NCI-H2029 (cell line): ENCODE measurements around the gene DNAJB14.
"Not testable (repeated sequence)": the region's sequence is repeated elsewhere in the genome, so short reads cannot be mapped to it uniquely, and the experiment has no call there.

Source experiments
- DNase-seq: peaks from one replicate; lab custom pipeline; 2025; lab: John Stamatoyannopoulos, UW

The DNAJB14 gene

DNA sequence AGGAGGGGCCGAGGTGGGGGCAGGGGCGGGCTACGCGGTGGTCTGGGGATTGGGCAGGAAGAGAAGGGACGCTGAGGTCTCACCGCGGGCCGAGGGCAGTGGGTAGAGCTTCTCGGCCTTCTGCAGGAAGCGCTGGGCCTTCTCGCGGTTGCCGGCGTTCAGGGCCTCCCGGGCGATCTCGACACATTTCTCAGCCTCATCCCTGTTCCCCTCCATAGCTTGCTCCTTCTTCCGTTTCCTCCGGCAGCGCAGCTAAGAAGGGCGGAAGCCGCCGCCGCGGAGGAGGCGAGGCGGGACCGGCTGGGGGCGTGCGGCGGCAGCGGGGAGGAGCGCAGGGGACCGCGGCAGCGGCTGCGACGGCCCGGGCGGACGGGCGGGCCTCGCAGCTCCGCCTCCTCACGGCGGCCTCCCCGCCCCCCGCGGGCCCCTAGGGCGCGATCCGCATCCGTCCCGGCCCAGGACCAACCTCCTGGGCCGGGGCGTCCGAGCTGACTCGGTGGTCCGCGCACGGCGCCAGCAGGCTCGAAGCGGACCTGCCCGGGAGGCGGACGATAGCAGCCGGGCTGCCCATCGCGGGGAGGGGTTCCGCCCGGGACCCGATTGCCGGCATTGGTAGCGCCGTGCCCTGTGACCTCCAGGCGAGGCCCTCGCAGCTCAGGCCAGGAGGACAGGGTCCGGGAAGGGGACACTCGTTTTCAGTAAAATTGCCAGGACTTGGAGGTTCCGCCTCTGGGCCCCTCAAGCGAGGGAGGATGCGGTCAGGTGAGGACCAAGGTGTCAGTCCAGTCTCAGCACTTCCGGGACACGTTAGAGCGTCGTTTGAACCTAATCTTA is at the start of gene DNAJB14:
Gene DNAJB14, minus strand, starts transcription at position 263 of the 834 bp plus-strand sequence. Its CDS starts 47 bp downstream, at position 216.
- DNase-seq: peak; percentile 57

DNA sequence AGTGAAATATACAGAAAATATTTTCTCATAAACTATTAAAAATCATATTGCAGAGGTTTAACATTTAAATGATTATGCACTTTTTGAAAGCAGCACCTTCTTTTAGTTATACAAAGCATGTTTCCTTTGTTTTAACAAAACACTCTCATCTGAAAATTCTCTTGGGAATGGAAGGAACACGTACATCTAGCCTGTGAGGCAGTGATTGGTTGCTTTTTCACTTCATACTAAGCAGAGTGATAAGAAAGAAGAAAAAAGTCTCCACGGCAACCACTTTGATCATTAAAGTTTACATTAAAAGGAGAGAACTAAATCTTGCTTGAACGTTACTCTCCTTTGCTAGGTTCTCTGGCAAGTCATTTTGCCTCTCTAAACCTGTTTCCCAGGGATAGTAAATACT is 45.3 kb upstream of the DNAJB14 start:
- DNase-seq: no peak

DNA sequence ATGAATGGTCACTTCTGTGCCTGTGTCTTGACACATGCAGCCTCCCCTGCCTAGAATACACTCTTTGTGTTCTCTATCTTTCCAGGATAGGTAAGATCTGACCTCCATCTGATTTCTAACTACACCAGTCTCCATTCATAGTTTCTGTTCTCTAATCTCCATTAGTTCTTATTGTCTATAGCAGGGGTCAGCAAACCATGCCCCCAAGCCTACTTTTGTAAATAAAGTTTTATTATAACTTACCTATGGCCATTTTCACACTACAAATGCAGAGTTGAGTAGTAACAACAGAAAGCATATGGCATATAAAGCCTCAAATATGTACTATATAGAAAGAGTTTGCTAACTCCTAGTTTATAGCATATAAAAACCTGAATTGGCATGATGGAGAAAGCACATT is 41.3 kb upstream of the DNAJB14 start:
- DNase-seq: no peak

DNA sequence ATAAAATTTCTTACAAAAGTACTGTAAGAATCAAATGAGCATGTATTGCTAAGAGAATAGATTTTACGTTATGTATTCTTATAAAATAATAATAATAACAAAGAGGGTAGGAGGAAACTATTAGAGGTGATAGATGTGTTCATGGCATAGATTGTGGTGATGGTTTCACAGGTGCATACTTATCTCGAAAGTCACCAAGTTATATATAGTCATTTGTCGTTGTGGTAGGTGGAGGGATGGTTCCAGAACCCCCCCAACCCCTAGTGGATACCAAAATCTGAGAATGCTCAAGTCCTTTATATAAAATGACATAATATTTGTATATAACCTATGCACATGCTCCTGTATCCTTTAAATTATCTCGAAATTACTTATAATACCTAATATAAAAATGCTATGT is 40.4 kb upstream of the DNAJB14 start:
- DNase-seq: no peak

DNA sequence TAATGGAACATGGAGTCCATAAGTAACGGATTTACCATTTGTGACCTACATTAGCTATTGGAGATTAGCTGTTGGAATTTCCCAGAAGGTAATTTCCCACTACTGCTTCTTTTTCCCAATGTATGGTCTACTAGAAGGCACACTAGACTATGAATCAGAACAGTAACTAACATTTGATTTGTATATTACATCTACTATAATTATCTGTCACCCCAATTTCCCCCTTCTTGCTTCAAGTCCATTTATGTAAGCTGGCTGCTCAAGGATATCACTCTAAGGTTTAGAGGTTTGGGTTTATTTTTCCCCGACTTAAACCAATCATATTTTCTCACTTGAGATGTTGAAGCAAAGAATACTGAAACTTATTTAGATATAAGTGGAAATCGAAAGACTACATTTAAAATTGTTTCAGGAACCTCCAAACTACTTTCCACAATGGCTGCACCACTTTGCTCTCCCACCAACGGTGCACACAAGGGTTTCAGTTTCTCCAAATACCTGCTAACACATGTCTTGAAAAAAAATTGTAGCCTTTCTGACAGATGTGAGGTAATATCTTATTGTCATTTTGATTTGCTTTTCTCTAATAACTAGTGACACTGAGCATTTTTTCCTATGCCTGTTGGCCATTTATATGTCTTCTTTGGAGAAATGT is 37.0 kb upstream of the DNAJB14 start:
- no peak for DNase-seq

DNA sequence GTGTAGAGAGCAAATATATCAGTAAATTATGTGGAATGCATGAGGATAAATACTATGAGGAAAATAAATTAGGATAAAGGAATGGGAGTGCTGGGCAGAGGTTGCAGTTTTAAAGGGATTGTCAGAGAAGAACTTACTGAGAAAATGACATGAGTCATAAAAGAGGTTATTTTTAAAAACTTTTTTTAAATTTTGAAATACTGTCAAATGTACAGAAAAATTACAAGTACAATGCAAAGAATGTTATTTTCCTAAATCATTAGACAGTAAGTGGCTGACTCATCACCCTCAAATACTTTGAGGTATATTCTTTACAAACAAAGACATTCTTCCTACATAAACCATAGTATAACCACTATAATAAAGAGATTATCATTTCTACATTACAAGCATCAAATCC is 33.5 kb upstream of the DNAJB14 start:
- no peak for DNase-seq

DNA sequence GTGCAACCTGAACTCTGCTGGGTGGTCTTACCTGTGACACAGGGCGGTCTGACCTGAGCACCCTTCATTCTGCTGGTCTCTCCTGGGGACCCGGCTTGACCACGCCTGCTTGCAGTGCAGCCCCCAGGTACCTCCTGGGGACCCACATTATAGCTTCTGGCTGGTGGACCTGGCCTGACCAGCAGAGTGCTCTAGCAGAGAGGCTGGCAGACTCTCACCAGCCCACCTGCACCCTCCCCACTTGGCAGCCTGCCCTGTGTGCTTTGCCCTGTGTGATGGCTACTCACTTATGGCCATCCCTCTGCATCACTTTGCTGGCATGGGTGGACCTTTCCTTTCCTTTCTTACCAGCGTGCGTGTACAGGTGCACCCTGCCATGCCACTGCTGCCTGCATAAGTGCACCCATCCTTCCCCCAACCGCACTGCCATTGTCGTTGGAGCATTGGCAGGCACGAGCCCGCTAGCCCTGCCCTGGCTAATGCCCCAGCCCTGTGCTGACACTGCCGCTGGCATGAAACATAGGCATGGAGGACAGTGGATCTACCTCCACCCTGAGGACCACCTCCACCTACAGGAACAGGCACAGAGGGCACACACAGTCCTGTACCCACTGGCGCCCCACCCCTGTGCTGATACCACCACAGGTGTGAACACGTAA is 25.2 kb upstream of the DNAJB14 start:
- DNase-seq: no peak

DNA sequence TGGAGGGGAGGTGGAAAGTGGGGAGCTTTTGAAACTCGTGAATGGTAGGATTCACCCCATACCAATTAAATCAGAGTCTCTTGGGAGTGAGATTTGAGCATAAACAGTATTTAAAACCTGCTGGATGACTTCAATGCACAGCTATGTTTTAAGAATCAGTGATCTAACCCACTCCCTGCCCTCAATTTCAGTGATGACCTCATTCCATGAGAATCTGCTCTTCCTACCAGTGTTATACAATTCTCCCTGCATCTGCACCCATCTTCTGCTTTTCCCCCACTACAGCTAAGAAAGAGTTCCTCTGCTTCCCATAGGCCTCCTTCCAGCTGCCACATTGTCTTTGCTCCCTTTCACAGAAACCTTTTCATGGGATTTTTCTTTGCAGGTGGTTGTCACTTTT is 21.9 kb upstream of the DNAJB14 start:
- DNase-seq: no peak

DNA sequence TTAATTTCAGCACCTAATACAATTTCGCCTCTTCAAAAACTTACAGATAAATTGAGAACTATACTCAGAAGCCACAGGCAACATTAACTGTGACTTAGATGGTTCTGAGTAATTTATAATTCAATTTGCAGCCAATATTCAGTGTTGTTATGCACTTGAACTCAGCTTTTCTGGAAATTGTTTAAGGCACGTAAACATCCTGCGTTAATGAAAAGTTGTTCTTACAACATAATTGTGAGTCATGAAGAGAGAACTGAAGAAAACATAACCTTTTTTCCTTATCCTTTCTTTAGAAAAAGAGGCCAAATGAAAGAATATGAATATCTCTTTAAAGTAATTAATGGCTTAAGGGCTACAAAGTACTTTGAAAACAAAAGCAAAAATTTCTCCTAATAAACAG is 20.3 kb upstream of the DNAJB14 start:
- DNase-seq: no peak

DNA sequence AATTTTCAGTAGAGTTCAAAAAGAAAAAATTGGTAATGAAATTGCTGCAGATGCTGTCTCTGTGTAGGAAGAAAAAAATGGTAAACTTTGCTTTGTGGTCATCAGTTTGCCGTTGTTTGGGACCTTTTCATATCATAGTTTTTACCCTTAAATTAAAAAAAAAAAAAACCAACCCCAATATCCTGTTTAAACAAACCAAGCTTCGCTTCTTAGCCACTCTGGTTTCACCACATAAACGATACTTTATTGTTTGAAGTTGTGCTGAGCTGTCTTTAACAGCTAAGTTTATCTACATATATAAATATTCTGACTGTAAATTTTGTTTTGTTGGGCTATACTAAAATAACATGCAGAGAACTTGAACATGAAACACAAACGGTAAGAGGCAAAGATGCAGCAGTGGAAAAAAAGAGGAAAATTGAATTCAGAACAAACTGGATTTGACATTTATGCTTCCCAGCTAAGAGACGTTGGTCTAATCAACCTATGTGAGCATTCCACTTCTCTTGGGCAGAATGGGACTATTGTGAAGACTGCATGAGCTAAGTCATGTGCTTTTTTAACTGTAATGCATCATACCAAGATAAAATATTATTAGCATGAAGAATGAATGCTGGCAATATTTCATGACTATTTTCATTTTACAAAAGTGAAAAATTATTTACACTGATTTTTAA is 19.4 kb upstream of the DNAJB14 start:
- no peak for DNase-seq

DNA sequence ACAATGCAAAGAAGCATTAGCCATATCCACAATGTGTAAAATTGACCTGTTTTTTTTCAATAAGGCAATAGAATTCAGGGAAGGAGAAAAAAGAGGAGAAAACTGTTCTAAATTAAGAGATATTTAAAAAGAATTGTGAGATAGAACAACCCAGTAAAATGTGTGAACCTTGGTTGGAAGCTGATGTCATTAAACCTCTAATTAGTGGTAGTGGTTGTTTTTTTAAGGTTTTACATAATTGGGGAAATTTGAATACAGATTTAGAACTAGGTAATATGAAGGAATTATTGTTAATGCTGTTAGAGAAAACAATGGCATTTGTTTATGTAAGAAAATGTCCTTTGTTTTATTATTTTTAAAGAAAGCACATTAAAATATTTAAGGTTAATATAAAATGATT is 18.8 kb upstream of the DNAJB14 start:
- DNase-seq: no peak

DNA sequence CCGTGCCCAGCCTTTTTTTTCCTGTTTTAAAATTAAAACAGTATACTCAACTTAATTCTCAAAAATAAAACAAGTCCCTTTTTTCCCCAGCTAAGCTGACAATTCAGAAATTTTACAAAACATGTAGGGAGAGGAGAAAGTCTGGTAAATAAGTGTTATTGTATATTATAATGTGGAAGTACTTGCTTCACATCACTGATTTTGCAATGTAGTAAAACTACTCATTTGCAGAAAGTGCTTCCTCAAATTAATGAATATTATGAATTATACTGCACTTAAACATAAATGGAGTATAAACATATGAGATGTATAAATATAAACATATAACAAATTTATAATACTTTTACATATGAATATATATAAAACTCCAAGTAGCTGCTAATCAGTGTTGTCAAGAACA is 15.3 kb upstream of the DNAJB14 start:
- no peak for DNase-seq

DNA sequence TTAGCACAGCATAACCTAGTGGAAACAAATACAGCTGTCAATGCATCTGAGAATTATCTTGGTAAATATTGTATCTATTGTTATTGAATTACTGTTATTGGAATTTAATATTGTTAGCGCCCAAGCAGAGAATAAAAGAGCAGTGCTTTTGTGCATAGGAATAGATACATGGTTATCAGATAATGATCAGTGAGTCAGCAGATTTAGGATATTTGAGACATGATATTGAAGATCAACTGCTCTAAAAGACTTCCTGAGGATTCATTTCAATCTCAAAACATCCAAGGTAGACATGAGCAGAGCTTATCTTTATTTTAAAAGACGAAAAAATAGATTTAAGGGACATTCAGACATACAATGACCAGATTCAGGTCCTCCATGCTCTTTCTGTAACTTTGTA is 14.2 kb upstream of the DNAJB14 start:
- DNase-seq: no peak

DNA sequence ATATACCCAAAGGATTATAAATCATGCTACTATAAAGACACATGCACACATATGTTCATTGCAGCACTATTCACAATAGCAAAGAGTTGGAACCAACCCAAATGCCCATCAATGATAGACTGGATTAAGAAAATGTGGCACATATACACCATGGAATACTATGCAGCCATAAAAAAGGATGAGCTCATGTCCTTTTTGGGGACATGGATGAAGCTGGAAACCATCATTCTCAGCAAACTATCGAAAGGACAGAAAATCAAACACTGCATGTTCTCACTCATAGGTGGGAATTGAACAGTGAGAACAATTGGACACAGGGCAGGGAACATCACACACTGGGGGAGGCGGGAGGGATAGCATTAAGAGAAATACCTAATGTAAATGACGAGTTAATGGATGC is 11.8 kb upstream of the DNAJB14 start:
- not testable (repeated sequence) for DNase-seq

DNA sequence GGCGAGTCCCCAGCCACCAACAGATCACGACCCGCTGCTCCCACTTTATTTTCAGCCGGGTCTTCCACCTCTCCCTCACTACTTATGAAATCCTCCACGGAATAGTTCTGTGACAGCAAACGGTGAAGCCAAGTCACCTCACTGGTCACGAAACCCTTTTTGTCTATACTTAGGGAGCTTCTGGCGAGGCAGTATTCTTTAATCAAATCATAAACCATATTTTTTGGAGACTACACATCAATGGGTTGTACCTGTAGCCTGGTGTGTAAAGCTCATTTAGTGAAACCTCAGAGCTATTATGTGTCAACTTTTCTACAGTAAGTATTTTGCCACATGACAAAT is 4.5 kb upstream of the DNAJB14 start:
- DNase-seq: no peak

DNA sequence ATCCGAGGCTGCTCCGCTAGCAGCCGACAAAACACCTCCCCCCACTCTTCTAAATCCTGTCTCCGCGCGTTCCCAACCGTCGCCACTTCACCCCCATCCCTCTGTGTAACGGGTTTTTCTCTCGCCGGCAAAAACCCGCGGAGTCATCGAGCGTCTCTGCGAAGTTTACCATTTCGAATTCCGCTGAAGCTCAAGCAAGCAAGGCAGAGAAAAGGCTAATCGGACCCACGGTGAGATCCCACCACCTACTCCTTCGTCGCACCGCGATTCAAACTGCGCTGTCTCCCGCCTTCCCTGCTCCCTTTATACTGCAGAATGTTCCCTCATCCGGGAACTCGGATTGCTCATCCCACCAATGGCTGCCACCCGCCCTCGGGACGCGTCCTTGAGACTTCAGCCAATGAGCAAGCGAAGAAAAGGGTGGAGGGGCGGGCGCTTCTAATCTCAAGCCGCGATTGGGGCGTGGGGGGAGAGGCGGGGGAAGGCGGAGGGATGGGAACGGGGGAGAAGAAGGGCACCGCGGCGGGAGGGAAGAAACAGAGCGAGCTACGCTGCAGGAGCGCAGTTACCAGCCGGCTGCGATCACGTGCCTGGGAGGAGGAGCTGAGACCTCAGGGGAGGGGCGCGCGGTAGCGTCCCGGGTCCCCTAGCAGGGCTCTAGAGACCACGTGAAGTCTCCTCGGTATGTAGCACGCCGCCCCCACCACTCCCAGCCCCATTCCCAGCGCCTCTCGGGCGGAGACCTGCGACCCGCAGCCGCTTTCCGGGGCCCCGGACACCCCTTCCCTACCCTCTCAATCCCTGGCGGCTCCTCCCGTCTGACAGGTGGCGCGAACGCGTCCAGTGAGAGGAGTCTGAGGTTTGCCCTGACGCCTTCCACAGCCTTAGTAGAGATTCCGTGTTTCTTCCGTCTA is 3.8 kb upstream of the DNAJB14 start, which contains the start of gene H2AZ1:
Gene H2AZ1, minus strand, starts transcription at position 277 of the 914 bp plus-strand sequence. Its CDS starts 105 bp downstream, at position 172.
- peak; percentile 98 for DNase-seq

DNA sequence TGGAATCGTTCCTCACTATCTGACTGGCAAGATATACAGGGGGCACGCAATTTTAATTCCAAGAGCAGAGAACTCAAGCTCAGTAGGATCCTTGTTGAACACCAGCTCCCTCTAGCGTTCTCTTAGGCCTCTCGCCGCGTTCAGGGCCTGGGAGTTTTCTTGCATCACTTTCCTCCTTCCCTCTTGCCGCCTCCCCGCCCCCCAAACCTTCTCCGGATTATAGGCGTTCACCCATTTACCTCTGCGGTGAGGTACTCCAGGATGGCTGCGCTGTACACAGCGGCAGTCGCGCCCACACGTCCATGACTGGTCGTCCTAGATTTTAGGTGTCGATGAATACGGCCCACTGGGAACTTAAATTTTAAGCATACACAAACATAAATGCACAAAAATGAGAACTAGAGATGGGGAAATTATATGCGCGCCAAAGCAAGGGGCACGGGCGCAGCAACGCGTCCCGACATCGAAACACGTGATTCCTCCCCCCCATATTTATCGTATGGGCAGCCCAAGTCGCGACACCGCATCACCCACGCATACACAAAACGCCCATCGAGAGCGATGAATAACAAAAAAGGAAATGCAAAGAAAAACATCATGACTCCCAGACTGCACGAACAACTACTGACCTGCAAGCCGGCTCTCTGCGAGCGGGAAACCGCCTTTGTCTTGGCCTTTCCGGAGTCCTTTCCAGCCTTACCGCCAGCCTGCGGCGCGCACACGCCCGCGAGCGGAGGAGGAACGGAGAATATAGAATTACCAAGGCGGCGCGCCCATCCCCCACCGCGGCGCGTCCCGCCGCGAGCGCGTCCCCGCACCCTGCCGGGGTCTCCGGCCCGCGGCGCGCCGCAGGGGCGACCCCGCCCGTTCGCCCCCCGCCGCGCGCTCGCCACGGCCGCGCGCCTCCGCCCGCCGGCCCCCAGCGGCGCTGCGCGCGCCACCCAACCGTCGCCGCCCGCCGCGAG is 2.9 kb upstream of the DNAJB14 start:
- peak; percentile 93 for DNase-seq

DNA sequence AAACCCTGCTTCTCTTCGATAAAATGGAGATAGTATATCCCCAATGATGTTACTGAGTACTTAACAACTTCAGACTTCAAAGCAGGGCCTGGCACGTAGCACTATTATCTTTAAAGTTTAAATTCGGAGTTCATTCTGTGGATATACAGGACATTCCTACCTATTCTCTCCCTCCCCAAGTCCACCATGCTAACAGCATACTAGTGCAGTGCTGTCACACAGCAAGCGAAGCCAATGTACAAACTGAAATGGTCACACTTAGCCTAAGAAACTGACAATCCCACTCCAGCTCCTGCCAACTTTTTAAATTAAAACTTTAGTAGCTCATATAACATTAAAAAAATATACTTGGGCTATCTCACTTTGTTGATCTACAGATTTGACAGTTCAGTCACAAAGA is 1.2 kb upstream of the DNAJB14 start:
- no peak for DNase-seq

DNA sequence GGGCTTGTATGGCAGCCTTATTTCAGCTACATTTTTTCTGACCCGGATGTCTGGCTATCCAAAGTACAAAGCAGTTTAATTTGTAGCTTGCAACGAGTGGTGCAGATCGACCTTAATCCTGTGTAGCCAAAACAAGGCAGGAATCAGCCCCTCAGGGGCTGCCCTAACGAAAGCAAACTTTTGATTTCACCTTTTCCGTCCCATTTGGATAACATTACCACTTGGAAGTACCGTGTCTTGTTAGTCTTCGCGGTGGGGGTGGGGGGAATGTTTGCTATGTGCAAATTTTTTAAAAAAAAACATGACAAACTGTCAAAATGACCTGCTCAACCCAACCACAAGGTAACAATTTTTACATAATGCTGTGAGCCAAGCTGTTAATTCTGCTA is 766 bp upstream of the DNAJB14 start:
- no peak for DNase-seq

DNA sequence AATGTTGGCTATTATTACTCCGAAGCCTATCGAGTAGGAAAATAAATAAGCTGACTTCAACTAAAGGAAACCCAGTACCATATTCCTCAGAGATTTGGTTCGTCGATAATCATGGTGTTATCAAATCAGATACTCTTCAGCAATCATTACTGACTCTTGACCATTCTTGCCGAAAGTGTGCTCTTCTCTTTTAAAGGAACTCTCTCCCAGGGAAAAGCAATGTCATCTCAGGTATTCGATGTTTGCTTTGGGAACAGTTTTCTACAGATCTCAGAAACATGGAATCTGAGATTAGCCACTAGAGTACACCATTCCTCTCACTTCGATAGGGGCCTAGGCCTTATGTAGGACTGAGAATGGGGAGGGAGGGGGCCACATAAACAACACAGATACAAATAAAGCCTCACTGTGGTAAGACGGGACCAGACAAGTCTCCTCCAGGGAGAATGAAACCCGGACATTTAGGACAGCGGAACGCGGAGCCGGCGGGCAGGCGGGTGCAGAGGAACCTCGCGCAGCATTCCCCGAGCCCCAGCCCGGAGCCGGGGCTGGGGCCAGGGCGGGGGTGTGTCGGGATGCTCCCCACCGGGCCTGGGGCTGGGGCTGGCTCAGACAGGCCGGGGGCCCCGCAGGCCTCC is 581 bp downstream of the DNAJB14 start:
- no peak for DNase-seq
